Measurements from ENCODE around the gene QRICH1.
"Not testable (repeated sequence)": the region's sequence is repeated elsewhere in the genome, so short reads cannot be mapped to it uniquely, and the experiment has no call there.

QRICH1 gene

DNA sequence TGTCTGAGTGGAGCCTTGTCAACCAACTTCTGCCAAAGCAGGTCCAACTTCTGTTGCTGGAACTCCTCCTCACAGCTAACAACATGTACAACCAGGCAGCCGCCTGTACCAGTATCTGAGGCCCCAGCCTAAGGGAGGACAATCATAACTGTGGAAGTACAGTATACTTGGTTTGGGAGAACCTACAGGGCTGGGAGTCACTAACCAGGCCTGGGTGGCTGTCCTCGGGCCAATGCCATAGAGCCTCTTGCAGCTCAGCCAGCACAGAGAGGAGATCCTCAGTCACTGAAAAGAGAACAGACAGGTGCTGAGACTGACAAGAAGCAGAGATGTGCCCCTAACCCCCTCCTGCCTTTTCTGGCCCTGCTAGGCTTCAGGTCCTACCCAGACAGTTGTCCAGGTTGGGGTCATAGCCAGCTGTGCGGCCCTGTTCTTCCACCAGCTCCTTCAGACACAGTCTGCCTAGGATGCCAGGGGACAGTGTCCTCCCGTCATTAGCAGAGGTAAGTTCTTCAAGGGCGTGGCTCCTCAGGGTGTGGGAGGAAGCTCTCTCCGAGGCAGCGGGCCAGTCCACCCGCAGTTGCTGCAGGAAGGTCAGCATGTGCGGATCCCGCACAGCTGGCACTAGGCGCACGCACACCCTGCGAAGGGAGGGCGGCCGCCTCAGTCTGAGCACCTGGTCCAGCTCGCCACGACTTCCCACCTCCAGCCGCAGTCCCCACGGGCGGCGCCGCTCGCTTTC is 76.5 kb downstream of the QRICH1 start:
- DNase-seq (ENCODE audit: low read depth): no peak

DNA sequence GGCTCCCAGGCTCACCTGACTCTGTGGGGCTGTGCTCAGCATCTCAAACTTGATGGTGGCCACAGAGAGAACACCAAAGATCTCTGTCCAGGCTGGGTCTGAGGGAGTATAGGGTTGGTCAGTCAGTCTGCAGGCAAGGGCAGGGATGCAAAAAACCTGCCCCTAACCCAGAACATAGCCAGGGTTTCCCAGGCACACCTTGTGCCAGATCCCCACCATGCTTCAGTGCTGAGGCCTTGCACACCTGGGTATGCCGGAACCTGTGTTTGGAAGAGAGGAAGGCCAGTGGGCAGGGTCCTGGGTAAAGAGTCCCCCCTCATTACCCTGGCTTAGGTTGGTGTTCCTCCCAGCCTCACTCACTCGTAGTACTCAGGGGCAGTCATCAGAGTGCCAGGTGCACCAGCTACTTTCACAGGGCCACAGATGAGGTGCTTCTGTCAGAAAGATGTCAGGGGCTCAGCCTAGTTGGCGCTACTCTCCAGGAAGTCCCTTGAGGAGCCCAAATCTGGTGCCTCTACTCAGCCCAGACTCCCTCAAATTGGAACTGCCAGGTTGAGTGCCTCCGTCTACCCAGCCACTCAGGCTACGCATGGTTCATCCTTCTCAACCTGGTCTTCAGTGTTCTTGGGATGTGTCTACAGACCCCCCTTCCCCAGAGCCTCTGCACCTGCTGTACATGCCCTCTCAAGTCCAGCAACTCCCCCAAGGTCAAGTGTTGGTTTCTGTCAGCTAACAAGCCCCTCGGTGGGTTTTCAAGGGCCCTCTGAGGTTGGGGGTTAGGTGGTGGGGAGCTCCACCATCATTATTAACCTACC is 77.2 kb downstream of the QRICH1 start:
- no peak for DNase-seq (ENCODE audit: low read depth)

DNA sequence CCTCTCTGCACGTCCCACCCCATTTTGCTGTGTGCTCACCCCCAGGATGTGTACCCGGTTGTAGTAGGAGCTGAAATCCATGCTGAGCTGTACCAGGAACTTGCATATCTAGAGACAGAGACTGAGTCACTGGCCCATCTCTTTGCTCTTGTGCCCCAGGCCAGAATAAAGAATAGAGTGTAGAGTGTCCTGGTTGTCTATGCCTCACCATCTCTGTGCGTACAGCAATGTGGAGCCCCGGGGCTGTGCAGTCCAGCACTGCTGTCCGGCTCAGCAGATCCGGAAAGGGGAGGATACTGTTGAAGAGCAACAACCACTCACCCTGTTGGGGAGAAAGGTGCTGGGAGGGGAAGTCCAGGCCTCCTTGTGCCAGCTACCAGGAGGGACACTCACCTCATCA is 78.1 kb downstream of the QRICH1 start:
- DNase-seq (ENCODE audit: low read depth): no peak

DNA sequence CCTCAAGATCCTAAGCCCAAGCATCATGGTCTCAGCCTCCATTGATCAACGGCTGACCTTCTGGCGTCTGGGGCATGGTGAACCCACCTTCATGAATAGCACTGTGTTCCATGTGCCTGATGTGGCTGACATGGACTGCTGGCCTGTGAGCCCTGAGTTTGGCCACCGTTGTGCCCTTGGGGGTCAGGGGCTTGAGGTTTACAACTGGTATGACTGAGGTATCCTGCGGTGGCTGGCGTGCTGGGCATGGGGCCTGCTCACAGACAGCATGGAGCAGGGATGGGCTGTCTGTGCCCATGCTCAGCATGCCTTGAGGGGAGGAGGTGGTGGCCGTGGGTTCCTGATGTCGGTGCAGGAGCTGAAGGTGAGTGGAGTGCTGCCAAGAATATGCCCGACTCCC is 78.8 kb downstream of the QRICH1 start:
- DNase-seq (ENCODE audit: low read depth): no peak

DNA sequence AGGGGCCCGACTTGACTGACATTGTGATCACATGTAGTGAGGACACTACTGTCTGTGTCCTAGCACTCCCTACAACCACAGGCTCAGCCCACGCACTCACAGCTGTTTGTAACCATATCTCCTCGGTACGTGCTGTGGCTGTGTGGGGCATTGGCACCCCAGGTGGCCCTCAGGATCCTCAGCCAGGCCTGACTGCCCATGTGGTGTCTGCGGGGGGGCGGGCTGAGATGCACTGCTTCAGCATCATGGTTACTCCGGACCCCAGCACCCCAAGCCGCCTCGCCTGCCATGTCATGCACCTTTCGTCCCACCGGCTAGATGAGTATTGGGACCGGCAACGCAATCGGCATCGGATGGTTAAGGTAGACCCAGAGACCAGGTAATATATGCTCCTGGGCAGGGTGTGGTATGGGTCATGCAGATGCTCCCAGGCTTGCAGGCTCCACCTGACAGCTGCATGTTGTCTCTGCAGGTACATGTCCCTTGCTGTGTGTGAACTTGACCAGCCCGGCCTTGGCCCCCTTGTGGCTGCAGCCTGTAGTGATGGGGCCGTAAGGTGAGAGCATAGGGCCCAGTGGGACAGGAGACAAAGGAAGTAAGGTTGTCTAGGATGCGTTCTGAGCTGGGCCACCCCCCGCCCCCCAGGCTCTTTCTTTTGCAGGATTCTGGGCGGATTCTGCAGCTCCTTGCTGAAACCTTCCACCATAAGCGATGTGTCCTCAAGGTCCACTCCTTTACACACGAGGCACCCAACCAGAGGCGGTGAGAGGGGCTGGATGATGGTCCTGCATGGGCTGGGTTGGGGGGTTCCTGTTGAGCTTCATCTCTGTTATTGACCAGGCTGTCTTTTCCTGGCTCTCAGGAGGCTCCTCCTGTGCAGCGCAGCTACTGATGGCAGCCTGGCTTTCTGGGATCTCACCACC is 79.9 kb downstream of the QRICH1 start:
- DNase-seq (ENCODE audit: low read depth): no peak

DNA sequence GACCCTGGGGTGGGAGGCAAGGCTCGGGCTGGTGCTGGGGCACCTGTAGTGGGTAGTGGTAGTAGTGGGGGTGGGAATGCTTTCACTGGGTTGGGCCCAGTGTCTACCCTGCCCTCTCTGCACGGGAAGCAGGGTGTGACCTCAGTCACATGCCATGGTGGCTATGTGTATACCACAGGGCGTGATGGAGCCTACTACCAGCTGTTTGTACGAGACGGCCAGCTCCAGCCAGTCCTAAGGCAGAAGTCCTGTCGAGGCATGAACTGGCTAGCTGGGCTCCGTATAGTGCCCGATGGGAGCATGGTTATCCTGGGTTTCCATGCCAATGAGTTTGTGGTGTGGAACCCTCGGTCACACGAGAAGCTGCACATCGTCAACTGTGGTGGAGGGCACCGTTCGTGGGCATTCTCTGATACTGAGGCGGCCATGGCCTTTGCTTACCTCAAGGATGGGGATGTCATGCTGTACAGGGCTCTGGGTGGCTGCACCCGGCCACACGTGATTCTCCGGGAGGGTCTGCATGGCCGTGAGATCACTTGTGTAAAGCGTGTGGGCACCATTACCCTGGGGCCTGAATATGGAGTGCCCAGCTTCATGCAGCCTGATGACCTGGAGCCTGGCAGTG is 80.6 kb downstream of the QRICH1 start:
- no peak for DNase-seq (ENCODE audit: low read depth)

DNA sequence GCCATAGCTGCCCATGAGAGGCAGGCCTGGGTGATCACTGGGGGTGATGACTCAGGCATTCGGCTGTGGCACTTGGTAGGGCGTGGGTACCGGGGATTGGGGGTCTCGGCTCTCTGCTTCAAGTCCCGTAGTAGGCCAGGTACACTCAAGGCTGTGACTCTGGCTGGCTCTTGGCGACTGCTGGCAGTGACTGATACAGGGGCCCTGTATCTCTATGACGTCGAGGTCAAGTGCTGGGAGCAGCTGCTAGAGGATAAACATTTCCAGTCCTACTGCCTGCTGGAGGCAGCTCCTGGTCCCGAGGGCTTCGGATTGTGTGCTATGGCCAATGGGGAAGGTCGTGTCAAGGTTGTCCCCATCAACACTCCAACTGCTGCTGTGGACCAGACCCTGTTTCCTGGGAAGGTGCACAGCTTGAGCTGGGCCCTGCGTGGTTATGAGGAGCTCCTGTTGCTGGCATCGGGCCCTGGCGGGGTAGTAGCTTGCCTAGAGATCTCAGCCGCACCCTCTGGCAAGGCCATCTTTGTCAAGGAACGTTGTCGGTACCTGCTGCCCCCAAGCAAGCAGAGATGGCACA is 81.3 kb downstream of the QRICH1 start:
- no peak for DNase-seq (ENCODE audit: low read depth)

DNA sequence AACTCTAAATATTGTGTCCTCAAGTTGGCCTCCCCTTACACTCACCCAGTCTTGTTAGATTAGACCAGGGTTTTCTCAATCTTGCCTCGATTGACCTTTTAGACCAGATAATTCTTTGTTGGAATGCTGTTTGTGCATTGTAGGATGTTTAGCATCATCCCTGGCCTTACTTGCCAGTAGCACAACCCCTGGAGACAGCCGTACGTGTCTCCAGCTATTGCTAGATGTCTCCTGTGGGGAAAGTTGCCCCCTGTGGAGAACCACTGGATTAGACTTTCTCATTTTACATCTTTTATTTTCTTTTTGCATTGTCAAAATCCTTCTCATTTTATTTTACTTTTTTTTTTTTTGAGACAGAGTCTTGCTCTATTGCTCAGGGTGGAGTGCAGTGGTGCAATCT is 84.5 kb downstream of the QRICH1 start:
- no peak for DNase-seq (ENCODE audit: low read depth)

DNA sequence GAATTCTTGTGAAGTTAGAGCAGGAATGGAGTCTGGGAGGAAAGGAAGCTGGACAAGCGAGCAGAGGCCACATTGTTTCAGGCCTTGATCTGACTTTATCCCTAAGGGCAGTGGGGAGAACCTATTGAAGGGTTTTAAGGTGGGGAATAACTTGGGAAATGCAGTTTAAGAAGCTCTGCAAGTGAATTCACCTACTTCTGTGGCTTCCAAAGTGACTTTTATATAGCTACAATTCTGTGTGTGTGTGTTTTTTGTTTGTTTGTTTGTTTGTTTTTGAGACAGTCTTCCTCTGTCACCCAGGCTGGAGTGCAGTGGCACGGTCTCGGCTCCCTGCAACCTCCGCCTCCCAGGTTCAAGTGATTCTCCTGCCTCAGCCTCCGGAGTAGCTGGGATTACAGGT is 85.2 kb downstream of the QRICH1 start:
- not testable (repeated sequence) for DNase-seq (ENCODE audit: low read depth)

DNA sequence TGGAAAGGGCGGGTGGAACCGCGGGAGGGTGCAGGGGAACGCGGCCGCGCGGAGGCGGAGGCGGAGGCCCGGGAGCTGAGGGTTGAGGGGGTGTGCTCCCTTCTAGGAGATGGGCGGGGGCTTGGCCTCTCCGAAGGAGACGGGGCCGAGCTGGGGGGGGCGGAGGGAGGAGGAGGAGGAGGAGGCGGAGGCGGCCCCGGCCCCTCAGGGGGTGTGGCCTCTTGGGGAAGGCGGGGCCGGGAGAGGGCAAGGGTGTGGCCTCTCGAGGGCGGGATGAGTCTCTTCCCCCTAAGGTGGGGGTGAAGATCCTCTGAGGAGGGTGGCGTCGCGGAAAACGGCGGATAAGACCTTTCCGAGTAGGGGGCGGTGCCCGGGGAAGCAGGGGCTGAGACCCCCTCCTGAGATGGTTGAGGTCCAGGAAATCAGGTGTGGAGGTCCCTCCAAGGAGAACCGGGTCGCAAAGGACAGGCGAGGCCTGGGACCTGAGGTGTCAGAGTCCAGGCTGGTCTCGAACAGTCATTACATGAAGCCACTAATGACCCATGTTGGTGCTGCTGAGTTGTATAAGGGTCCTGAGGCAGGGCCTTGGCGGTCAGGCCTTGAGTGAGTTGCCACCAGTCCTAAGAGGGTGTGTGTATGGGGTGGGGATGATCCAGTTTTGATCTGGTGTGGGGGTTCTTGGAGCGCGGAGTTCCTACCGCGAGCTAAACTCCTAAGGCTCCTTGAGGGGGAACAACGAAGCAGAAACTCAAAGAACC is 85.9 kb downstream of the QRICH1 start:
- peak; percentile 58 for DNase-seq (ENCODE audit: low read depth)

DNA sequence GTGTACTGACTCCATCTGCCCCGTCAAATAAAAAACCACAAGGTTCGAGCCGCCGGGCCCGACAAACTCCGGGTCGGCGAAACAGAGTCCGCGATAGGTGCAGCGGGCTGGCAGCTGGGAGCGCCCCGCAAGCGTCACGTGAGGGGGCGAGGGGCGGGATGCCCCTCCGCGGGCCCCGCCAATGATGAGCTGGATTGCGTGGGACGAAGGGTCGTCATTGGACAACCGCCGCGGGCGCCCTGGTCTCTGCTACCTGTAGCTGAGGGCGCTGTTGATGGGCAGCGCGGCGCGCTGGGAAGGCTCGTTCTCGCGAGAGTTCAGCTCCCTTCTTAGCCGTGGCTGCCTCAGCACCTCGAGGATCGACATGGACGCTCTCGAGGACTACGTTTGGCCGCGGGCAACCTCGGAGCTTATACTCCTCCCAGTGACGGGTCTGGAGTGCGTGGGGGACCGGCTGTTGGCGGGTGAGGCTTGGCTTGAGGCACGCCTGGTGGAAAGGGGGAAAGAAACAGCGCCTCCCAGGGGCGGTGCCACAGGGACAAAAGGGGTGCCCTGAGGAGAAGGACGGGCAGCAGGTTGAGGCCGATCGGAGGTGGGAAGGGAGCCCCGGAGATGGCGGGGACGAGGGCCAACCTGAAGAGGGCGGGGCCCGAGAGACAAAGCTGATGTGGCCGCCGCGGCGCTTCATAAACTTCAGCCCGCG is 86.7 kb downstream of the QRICH1 start, which contains the start of gene WDR6:
TSS of gene WDR6 (plus strand) at position 324 of the 703 bp plus-strand sequence. CDS start at position 365, 41 bp downstream.
- DNase-seq (ENCODE audit: low read depth): peak; percentile 91

DNA sequence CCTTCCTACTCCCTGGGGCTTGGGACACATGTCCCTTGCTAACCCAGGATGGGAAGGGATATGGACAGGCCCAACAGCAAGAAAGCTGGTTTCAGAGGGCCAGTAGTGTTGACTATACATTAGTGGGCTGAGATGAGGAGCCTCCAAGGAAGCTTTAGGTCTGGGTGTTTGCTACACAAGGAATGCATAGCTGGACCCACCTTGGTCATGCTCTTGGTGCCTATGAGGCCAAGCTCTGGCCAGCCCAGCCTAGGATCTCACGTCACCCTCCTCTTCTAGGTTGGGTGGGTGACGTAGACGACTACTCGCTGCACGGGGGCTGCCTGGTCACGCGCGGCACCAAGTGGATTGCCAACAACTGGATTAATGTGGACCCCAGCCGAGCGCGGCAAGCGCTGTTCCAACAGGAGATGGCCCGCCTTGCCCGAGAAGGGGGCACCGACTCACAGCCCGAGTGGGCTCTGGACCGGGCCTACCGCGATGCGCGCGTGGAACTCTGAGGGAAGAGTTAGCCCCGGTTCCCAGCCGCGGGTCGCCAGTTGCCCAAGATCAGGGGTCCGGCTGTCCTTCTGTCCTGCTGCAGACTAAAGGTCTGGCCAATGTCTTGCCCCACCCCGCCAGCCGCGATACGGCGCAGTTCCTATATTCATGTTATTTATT is 87.3 kb downstream of the QRICH1 start:
- no peak for DNase-seq (ENCODE audit: low read depth)

DNA sequence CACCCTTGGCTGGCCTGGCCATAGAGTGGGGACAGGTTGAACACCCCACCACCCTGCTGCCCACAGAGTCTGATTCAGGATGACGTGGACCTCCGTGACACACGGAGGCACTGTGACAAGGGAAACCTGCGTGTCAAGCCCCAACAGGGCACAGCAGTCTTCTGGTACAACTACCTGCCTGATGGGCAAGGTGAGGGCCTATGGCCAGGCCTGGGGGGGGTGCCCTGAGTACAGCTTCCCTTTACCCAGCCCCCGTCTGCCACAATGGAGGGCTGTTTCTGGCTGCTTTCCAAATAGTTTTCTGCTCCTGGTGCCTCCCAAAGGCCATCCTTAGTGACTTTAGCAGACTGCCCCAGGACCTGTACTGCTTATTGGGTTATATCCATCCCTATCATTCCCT is 87.9 kb downstream of the QRICH1 start:
- DNase-seq (ENCODE audit: low read depth): no peak

DNA sequence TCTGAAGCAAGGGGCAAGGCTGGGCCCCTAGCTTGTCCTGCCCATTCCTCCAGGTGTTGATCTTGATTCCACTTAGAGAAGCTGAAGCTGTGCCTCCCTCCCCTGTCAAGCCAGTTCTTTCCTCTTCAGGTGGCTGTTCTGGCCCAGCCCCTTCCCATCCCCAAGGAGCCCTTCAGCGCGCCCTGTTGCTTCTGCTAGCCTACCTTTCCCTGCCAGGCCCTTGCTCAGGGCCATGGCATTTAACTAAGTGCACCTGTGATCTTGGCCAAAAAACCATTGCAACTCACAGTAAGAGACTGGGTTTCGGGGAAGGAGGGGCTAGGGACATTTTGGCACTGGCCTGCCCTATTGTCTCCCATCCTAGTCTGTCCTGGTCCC is 88.6 kb downstream of the QRICH1 start:
- DNase-seq (ENCODE audit: low read depth): no peak

DNA sequence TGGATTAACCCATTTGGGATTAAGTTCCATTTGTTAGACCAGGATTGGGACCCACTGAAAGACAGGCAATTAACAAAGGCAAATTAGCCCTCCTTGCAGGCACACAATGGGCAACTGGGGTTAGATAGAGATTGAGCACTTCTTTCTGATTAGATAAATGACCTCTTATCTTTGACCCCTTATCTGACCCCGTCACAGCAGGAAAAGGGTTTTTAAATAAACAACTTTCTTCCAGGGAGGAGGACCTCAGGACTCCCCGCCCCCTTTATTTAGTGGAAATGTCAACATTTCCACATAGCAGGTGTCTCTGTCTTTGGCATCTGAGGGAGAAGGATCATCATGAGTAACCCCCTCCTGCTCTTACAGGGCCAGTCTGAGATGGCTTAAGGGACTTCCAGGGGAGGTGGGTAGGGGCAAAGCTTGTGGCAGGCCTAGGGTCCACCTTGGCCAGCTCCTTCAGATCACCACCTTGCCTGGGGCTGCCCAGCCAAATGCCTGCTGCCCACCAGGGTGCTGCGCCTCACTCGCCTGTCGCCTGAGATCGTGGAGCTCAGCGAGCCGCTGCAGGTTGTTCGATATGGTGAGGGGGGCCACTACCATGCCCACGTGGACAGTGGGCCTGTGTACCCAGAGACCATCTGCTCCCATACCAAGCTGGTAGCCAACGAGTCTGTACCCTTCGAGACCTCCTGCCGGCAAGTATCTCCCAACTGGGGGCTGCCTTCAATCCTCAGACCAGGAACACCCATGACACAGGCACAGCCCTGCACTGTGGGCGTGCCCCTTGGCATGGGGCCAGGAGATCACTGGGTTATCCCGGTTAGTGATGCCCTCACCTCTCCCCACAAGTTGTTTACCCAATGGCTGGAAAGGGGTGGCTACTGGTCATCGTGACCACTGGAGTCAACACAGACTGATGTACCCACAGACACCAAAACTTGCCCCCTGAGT is 89.2 kb downstream of the QRICH1 start:
- no peak for DNase-seq (ENCODE audit: low read depth)

DNA sequence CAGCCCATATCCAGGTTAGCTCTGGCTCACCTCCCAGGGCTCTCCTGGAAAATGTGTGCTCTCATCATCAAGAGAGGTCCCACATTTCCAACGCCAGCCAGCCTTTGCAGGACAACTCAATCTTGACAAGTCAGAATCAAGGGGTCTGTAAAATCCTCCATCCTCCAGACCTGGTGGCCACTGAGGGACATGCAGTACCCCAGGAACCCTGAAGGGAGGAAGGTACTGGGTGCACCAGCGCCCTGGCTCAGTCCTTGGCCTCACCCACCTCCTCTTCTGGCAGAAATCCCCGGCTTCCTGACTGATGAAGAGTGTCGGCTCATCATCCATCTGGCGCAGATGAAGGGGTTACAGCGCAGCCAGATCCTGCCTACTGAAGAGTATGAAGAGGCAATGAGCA is 92.7 kb downstream of the QRICH1 start:
- no peak for DNase-seq (ENCODE audit: low read depth)

DNA sequence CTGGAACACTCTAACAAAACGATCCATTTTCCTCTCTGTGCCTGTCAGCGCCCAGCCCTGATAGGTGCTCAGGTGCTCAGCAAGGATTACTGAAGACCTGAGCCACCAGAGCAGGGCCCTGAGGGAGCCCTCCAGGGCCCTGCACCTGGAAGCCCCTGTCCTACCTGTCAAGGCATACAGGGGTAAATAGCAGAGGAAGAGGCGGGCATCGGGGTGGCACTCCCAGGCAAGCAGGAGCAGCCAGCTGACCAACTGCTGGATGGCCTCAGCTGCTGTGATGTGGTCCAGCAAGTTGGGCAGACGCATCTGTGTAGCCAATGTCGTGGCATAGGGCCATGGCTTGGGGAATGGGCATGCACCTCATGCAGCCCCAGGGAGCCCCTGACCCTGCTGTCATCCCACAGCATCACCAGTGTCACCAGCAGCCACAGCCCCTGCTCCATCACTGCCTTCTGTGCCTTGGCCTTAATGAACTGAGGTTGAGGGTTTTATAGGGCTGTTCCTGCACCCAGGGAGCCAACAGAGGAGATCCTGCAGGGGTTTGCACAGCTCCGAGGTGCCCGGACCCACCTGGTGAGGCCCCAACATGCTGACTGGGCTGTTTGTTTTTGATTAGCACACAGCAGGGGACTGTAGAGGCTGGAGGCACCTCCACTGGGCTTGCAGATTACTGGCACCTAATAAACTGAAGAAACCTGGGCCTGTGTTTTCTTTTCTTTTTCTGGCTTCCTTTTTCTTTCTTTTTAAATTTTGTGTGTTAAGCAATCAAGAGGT is 94.6 kb downstream of the QRICH1 start:
- no peak for DNase-seq (ENCODE audit: low read depth)

All from HS-5 (cell line).